ENCODE measurements around the gene NOS1AP. TPM values are rescaled to one million over a fixed set of nuclear protein-coding genes. Genes with fewer than 3 reads are reported as not detected.

Gene NOS1AP
- total and polyA plus RNA-seq, 9 of the 15 experiments (the other 6 are each of a cell fraction or from before 2014, with no cell fraction given) = 0.07 to 1.5 (median 0.22) TPM

GRCh38 chr1:162342452-162342983 lies 273.0 kb downstream of the NOS1AP start:
- Histone ChIP-seq H3K9me3 (replicated peaks; ENCODE audit: control insufficient read depth, insufficient read depth, low read depth, low read length) (no peaks in the 10 kb centered on the region), H3K27me3 (ENCODE audit: control insufficient read depth in 2 of 2, insufficient read depth in 2 of 2, low read length in 2 of 2) (no peaks in the 10 kb centered on the region; a peak in 1 of 5 replicates), H3K4me2 (ENCODE audit: insufficient read depth, low read length) (no peak overlapping the region), H3K4me1 (replicated peaks in 1 of 2; ENCODE audit: control insufficient read depth in 2 of 2, insufficient read depth in 2 of 2, low read length in 2 of 2) (no peaks in the 10 kb centered on the region; a peak in 1 of 5 replicates), H2AFZ (ENCODE audit: low read depth, low read length) (no peak overlapping the region), H3K4me3 (no peak overlapping the region), H3K9ac (ENCODE audit: insufficient read depth in 1 of 2, low read depth in 2 of 2, low read length in 2 of 2) (no peak overlapping the region), H3K9me1 (ENCODE audit: control insufficient read depth, insufficient read depth, low read length) (no peaks in the 10 kb centered on the region), H3K36me3 (ENCODE audit: control insufficient read depth, insufficient read depth, low read length) (no peaks in the 10 kb centered on the region), H3K79me2 (ENCODE audit: control insufficient read depth, insufficient read depth, low read length) (no peaks in the 10 kb centered on the region), H4K20me1 (replicated peaks; ENCODE audit: control insufficient read depth, insufficient read depth, low read length) (no peaks in the 10 kb centered on the region), H3K27ac (ENCODE audit: extremely low read depth, low read depth, low read length) (no peak overlapping the region)
- POLR2A ChIA-PET = interaction anchor here (1.4 to 1.8 kb wide), 2 partner anchors 9 to 12 kb away, joined by 4 to 8 read pairs; no protein-coding TSS in a partner anchor
- in situ Hi-C loops (cut with MboI) = no loop called here
- WGBS (ENCODE audit: insufficient coverage, low coverage, missing lambda C conversion rate) = 11% methylated on average over 1 of the region's 1 CpG
- no peak for ATAC-seq
- CTCF ChIA-PET (ENCODE audit: low intra/inter-chr PET ratio) = no interaction called here
- no peak for DNase-seq (ENCODE audit: extremely low read depth in 1 of 4, low spot score in 3 of 4)
- no peak for FAIRE-seq
- no TSS peak for BruUV-seq (replicated peaks)
- intact Hi-C loops (cut with micrococcal nuclease) = loop anchor here (5.0 kb wide), 1 partner anchor 50 kb away; no protein-coding TSS in a partner anchor
- TF ChIP-seq, protein P1, sequence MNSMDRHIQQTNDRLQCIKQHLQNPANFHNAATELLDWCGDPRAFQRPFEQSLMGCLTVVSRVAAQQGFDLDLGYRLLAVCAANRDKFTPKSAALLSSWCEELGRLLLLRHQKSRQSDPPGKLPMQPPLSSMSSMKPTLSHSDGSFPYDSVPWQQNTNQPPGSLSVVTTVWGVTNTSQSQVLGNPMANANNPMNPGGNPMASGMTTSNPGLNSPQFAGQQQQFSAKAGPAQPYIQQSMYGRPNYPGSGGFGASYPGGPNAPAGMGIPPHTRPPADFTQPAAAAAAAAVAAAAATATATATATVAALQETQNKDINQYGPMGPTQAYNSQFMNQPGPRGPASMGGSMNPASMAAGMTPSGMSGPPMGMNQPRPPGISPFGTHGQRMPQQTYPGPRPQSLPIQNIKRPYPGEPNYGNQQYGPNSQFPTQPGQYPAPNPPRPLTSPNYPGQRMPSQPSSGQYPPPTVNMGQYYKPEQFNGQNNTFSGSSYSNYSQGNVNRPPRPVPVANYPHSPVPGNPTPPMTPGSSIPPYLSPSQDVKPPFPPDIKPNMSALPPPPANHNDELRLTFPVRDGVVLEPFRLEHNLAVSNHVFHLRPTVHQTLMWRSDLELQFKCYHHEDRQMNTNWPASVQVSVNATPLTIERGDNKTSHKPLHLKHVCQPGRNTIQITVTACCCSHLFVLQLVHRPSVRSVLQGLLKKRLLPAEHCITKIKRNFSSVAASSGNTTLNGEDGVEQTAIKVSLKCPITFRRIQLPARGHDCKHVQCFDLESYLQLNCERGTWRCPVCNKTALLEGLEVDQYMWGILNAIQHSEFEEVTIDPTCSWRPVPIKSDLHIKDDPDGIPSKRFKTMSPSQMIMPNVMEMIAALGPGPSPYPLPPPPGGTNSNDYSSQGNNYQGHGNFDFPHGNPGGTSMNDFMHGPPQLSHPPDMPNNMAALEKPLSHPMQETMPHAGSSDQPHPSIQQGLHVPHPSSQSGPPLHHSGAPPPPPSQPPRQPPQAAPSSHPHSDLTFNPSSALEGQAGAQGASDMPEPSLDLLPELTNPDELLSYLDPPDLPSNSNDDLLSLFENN (IDR thresholded peaks at IDR 0.05; ENCODE audit: low read depth in 2 of 2, low read length in 2 of 2) = no peak
- no peak for TF ChIP-seq PKNOX1 (IDR thresholded peaks at IDR 0.05)
- TF ChIP-seq, protein P2, sequence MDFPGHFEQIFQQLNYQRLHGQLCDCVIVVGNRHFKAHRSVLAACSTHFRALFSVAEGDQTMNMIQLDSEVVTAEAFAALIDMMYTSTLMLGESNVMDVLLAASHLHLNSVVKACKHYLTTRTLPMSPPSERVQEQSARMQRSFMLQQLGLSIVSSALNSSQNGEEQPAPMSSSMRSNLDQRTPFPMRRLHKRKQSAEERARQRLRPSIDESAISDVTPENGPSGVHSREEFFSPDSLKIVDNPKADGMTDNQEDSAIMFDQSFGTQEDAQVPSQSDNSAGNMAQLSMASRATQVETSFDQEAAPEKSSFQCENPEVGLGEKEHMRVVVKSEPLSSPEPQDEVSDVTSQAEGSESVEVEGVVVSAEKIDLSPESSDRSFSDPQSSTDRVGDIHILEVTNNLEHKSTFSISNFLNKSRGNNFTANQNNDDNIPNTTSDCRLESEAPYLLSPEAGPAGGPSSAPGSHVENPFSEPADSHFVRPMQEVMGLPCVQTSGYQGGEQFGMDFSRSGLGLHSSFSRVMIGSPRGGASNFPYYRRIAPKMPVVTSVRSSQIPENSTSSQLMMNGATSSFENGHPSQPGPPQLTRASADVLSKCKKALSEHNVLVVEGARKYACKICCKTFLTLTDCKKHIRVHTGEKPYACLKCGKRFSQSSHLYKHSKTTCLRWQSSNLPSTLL (IDR thresholded peaks at IDR 0.05) = no peak
- no peak for TF ChIP-seq ZFP36 (IDR thresholded peaks at IDR 0.05; ENCODE audit: low read depth, low read length, partially characterized antibody)
- no peak for TF ChIP-seq DDX20 (tag; IDR thresholded peaks at IDR 0.05; ENCODE audit: low read depth)
- TF ChIP-seq ZBTB11 (CRISPR knock-in tag; IDR thresholded peaks at IDR 0.05) = no peak
- TF ChIP-seq SNIP1 (IDR thresholded peaks at IDR 0.05; ENCODE audit: low read depth) = no peak
- no peak for TF ChIP-seq KLF13 (tag; IDR thresholded peaks at IDR 0.05; ENCODE audit: borderline replicate concordance, low read depth)
- no peak for TF ChIP-seq RNF2 (IDR thresholded peaks at IDR 0.05)
